Measurements from ENCODE around the gene ACSS3.

Gene ACSS3

DNA sequence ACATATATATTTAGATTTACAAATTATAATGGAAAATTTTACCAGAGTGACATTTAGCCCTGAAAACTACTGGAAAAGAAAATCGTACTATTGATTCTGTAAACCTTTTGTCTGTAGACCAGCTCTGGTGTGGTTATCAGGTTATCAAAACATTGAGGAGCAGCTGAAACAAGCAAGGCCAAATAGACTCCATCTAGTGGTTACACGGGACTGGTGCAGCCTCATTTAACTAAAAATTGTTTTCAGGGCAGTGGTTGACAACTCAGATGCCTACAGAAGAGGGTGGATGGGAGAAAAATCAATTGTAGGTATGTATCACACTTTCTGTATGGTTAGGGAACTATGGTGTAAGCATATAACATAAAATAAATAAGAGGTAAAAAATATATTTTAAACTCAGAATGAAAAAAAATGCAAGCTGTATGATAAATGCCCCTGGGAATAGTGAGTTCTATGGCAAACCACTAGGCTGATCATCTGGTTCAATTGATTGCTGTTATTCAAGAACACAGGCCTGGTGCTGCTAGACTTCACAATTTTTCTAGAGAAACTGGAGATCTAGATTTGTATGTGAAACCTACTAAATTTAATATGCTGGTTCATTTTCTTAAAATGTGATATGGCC, 51.2 kb downstream of the ACSS3 start:
- no peak for DNase-seq
- H3K9me3 Mint-ChIP-seq: peaks cover 8% of the 10 kb centered on the region
- no peaks in the 10 kb centered on the region for H3K36me3 Mint-ChIP-seq (ENCODE audit: low read depth)
- H3K4me1 Mint-ChIP-seq (ENCODE audit: low read depth): no peaks in the 10 kb centered on the region
- no peak overlapping the region for H3K27ac Mint-ChIP-seq
- no peaks in the 10 kb centered on the region for H3K27me3 Mint-ChIP-seq
- H3K4me3 Mint-ChIP-seq: no peak overlapping the region

DNA sequence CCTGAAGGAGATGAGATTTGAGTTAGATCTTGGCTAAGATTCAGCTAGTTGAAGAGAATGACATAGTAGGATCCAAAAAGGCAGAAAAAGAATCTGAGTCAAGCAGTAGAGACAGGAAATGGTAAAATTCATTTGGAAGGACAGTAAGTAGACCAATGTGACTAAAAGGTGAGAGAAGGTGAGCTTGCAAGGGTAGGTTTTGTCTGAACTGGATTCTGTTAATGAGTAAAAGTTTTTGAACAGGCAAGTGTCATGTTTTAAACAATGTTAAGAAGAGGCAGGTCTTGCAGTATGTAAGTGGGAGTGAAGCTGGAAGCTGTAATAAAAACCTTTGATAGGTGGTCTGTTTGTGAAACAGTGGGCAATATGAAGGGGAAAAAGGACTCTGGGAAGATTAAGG, 58.6 kb downstream of the ACSS3 start:
- no peaks in the 10 kb centered on the region for H3K36me3 Mint-ChIP-seq (ENCODE audit: low read depth)
- no peaks in the 10 kb centered on the region for H3K27me3 Mint-ChIP-seq
- no peak for DNase-seq
- H3K9me3 Mint-ChIP-seq: peaks cover 6% of the 10 kb centered on the region
- H3K27ac Mint-ChIP-seq: no peak overlapping the region
- H3K4me3 Mint-ChIP-seq: no peak overlapping the region
- H3K4me1 Mint-ChIP-seq (ENCODE audit: low read depth): no peaks in the 10 kb centered on the region

DNA sequence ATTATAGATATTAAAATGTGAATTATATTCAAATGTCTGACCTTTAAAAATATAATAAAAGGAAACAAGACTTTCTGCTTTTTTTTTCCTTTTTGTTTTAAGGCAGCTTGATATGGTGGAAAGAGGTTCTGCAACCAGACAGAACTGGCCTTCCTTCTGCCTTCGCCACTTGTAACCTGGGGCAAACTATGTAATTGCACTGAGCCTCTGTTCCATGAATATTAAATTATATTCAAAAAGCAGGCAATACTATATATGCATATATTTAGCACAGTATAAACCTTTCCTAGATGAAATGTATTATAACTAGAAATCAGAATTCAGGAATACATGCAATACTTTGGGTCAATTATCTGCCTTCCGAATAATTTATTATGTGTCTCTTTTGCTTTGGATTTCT, 59.9 kb downstream of the ACSS3 start:
- no peak overlapping the region for H3K27ac Mint-ChIP-seq
- DNase-seq: no peak
- peaks cover 6% of the 10 kb centered on the region for H3K9me3 Mint-ChIP-seq
- no peaks in the 10 kb centered on the region for H3K27me3 Mint-ChIP-seq
- no peaks in the 10 kb centered on the region for H3K4me1 Mint-ChIP-seq (ENCODE audit: low read depth)
- no peak overlapping the region for H3K4me3 Mint-ChIP-seq
- no peaks in the 10 kb centered on the region for H3K36me3 Mint-ChIP-seq (ENCODE audit: low read depth)

DNA sequence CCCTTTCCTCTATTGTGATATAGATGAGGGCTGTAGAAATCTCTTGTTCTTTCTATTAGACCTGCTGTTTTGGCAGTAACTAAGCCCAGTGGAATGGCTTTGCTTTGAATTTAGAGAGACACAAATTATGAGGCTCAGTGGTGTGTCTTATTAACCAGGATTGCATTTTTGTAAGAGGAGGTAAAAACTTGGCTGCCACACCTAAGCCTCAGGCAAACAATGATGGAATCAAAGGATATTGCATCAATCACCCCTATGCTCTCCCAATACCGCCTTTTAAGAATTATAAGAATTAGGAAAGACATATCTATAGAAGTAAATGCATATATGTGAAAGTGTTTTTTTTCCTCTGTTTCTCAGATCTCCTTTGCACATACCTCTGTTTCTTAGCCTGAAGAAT, 63.3 kb downstream of the ACSS3 start:
- no peaks in the 10 kb centered on the region for H3K4me1 Mint-ChIP-seq (ENCODE audit: low read depth)
- H3K36me3 Mint-ChIP-seq (ENCODE audit: low read depth): no peaks in the 10 kb centered on the region
- H3K9me3 Mint-ChIP-seq: peaks cover 4% of the 10 kb centered on the region
- no peak overlapping the region for H3K4me3 Mint-ChIP-seq
- no peak overlapping the region for H3K27ac Mint-ChIP-seq
- DNase-seq: no peak
- H3K27me3 Mint-ChIP-seq: no peaks in the 10 kb centered on the region

DNA sequence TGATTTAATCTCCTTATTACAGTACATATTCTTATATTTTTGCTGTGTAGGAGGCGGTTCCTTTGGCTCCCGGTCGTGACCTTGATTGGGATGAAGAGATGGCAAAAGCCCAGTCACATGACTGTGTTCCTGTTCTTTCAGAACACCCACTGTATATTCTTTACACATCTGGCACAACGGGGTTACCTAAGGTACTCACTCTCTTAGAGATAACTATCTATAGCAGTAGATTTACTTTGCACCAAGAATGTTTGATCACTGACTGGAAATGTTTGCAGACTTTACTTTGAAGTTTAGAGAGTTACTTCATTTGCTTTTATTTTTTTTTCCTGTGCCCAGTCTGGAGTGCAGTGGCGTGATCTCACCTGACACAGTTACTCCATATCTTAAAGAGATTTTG, 65.2 kb downstream of the ACSS3 start:
- Mint-ChIP-seq H3K4me1 (ENCODE audit: low read depth) (no peaks in the 10 kb centered on the region), H3K9me3 (peaks cover 3% of the 10 kb centered on the region), H3K36me3 (ENCODE audit: low read depth) (no peaks in the 10 kb centered on the region), H3K4me3 (no peak overlapping the region), H3K27me3 (no peaks in the 10 kb centered on the region), H3K27ac (no peak overlapping the region)
- DNase-seq: no peak

DNA sequence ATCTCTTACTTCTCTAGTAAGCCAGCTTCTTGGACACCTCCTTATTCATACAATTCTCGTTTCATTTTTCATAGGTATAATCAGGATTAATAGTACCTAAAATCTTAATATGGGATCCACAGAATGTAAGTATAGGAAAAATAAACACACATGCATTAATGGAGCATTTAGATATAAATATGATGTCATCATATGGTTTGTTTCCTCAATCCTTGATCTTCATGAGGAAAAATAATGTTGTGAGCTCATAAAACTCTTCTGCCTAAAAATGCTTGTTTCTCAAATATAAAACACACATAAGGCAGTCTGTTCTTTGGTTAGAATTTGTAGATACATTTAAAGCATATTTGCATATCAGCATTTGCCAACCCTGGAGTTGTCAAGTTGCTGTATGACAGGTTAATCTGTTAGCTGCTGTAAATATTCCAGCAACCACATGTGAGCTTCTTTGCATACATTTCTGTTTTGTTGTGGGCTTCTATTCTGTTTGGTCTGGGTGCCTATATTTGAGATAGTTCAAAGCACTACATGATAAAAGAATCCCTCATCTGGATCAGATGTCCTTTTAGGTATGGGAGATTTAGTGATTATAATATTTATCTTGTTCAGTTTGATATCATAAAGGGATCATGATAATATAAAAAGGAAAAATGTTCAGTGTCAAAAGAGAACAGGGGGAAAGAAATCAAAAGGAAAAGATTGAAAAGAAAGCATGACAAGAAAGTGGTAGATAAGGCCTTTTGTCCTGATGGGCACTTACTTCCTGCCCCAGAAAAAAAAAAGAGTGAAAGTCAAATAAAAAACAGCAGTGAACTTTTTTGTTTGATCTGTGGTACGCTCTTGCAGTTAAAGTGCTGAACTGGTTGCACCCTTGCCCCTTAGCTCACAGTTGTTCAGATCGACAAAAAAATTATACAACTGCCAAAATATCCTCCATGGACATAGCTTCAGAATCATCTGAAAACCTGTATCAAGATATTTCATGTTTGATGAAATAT, 68.6 kb downstream of the ACSS3 start:
- Mint-ChIP-seq H3K9me3 (peaks cover 7% of the 10 kb centered on the region), H3K4me1 (ENCODE audit: low read depth) (no peaks in the 10 kb centered on the region), H3K27me3 (no peaks in the 10 kb centered on the region), H3K36me3 (ENCODE audit: low read depth) (no peaks in the 10 kb centered on the region), H3K4me3 (no peak overlapping the region), H3K27ac (no peak overlapping the region)
- DNase-seq: no peak

DNA sequence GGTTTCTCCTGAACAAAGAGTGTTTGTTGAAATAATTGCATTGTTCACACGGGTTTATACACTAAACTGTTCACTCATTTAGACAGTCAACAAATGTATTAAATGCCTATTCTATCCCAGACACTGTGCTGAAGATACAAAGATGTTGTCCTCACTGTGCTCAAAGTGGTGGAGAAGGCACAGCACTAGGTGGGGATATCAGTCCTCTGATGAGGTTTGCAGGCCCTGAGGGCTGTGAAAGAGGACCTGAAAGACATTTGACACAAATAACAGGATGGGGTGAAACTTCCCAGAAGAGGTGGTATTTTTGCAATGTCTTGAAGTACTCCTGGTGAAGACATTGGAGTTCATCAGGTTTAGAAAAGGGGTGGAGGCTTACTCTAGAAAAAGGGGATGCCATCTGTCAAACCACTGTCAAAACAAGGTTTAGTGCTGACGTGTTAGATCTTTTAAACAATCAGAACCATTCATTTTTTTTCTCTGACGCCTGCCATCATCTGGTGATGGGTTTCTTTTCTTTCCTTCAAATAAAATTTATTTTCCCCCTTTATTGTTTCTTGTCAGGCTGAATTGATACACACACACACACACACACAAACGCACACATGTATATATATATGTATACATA, 69.5 kb downstream of the ACSS3 start:
- Mint-ChIP-seq H3K27ac (no peak overlapping the region), H3K9me3 (peaks cover 7% of the 10 kb centered on the region), H3K27me3 (no peaks in the 10 kb centered on the region), H3K4me1 (ENCODE audit: low read depth) (no peaks in the 10 kb centered on the region), H3K4me3 (no peak overlapping the region), H3K36me3 (ENCODE audit: low read depth) (no peaks in the 10 kb centered on the region)
- no peak for DNase-seq

DNA sequence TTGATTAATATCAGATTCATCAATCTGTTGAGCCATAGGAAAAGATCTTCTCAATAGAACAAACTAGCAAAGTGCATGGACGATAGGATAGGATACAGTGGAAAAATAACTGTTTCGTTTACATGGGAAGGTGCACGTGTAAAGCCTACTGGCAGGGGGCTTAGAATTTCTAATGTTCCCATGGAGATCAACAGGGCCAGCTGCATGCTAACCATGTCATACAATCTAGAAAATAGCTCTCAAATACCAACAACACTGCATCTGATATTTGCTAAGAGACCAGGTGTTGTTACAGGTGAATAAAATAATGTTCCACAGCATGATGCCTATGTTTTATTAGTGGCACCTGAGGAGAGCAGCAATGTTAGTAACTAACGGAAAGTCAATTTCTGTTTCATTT, 72.5 kb downstream of the ACSS3 start:
- Mint-ChIP-seq H3K36me3 (ENCODE audit: low read depth) (no peaks in the 10 kb centered on the region), H3K27ac (no peak overlapping the region), H3K4me3 (no peak overlapping the region), H3K9me3 (peaks cover 5% of the 10 kb centered on the region), H3K27me3 (no peaks in the 10 kb centered on the region), H3K4me1 (ENCODE audit: low read depth) (no peaks in the 10 kb centered on the region)
- DNase-seq: no peak

DNA sequence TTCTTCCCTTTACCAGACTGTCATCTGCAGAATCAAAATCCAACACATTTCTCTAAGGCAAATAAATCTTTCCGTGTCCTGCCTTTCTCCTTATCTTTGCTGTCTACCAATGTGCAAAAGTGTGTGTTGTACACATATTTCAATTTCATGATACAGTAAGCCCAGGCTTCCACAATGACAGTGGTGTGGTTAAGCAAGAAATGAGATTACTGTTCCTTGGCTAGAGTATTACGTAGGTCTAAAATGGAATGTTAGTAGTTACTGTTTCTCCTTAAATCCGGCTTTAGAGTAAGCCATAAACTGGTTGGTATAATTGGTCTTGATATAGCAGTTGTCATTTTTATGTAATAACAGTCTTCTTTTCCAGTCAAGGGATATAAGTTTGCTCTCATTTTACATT, 82.0 kb downstream of the ACSS3 start:
- Mint-ChIP-seq H3K4me1 (ENCODE audit: low read depth) (no peaks in the 10 kb centered on the region), H3K9me3 (peaks cover 7% of the 10 kb centered on the region), H3K27ac (no peak overlapping the region), H3K36me3 (ENCODE audit: low read depth) (no peaks in the 10 kb centered on the region), H3K4me3 (no peak overlapping the region), H3K27me3 (no peaks in the 10 kb centered on the region)
- DNase-seq: no peak

DNA sequence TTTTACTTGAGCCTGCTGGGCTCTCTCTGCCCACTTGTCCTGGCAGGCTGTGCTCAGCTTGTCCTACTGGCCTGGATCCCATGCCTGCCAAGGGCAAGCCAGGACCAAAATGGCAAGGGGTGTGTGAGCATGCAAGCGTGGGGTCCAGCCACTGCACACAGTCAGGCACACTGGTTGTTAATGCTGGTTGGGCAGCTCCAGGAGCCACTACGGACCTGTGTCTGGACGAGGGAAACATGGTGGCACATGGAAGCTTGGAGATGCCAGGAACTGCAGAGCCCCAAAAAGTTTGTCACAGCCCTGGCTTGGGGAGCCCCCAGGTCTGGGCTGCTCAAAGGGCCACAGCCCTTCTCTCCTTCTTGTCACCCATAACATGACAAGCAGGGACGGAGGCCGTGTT, 83.8 kb downstream of the ACSS3 start:
- Mint-ChIP-seq H3K4me1 (ENCODE audit: low read depth) (no peaks in the 10 kb centered on the region), H3K27ac (no peak overlapping the region), H3K27me3 (no peaks in the 10 kb centered on the region), H3K4me3 (no peak overlapping the region), H3K9me3 (peaks cover 7% of the 10 kb centered on the region), H3K36me3 (ENCODE audit: low read depth) (no peaks in the 10 kb centered on the region)
- no peak for DNase-seq

DNA sequence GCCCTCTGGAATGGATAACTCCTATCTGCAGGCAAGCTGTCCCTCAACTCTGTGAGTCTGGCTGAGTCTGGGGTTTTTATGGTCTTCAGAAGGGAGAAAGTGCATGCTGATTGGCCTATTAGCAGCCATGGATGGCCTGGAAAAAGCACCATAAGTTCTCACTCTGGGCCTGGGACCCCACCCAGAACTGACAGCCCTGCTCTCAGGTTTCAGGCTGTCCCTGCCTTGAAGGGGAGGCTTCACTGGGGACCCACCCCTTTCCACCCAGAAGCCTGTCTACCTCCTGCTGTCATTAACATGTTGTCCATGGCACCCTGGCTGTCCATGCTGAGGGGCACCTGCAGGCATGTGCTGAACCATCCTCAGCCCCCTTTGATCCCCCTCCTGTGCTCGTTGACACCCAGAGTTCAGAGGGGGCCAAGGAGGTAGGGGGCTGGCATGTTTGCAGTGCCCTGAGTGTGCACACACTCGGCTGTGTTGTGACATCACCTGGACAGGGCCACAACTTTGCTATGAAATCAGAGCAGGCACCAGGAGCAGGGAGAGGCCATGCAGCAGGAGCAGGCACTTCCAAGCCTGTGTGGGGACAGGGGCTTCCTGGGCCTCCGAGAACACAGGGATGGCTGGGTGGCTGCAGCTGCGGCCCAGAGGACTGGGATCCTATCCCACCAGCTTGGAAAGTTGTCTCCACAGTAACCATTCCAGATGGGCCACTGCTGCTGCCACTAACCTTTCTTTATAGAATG, 84.7 kb downstream of the ACSS3 start:
- H3K9me3 Mint-ChIP-seq: peaks cover 5% of the 10 kb centered on the region
- no peak for DNase-seq
- no peak overlapping the region for H3K4me3 Mint-ChIP-seq
- H3K4me1 Mint-ChIP-seq (ENCODE audit: low read depth): no peaks in the 10 kb centered on the region
- H3K27me3 Mint-ChIP-seq: no peaks in the 10 kb centered on the region
- H3K27ac Mint-ChIP-seq: no peak overlapping the region
- H3K36me3 Mint-ChIP-seq (ENCODE audit: low read depth): no peaks in the 10 kb centered on the region

DNA sequence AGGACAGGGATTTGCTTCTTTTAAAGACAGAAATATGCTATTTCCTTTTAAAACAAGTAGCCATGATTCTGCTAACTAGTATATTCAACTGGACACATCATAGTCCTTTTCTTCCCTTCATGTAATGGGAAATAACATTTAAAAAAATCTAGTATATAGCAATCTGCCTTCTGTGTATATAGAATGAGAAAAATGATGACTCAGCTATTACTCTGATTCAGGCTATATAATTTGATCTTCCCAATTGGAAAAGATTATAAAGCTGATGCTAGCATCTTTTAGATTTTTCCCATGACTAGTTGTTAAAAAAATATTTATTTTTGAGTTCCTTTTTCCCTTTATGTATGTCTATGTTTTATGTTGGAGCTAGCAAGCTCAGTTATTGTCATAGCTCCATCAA, 86.9 kb downstream of the ACSS3 start:
- no peak overlapping the region for H3K27ac Mint-ChIP-seq
- H3K27me3 Mint-ChIP-seq: no peaks in the 10 kb centered on the region
- H3K4me1 Mint-ChIP-seq (ENCODE audit: low read depth): no peaks in the 10 kb centered on the region
- DNase-seq: no peak
- H3K36me3 Mint-ChIP-seq (ENCODE audit: low read depth): no peaks in the 10 kb centered on the region
- H3K4me3 Mint-ChIP-seq: no peak overlapping the region
- H3K9me3 Mint-ChIP-seq: peaks cover 9% of the 10 kb centered on the region

DNA sequence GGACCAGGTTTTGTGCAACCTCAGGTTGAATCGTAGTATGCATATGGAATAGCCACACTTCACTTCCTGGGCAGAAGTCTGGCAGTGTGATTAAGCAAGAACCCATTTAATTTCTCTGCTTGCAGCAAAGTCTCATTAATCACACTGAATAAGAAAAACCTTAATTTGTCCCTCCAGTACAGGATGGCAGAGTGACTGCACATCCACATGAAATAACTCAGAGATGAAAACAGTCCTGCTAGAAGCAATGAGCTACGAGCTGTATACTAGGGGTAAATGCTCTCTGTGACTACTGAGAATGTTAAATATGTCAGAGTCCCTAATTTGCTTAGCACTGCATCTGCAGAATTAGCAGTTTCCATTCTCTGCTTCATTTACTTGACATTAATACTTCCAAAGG, 88.9 kb downstream of the ACSS3 start:
- Mint-ChIP-seq H3K4me1 (ENCODE audit: low read depth) (no peaks in the 10 kb centered on the region), H3K27me3 (no peaks in the 10 kb centered on the region), H3K36me3 (ENCODE audit: low read depth) (no peaks in the 10 kb centered on the region), H3K9me3 (peaks cover 4% of the 10 kb centered on the region), H3K4me3 (no peak overlapping the region), H3K27ac (no peak overlapping the region)
- no peak for DNase-seq

DNA sequence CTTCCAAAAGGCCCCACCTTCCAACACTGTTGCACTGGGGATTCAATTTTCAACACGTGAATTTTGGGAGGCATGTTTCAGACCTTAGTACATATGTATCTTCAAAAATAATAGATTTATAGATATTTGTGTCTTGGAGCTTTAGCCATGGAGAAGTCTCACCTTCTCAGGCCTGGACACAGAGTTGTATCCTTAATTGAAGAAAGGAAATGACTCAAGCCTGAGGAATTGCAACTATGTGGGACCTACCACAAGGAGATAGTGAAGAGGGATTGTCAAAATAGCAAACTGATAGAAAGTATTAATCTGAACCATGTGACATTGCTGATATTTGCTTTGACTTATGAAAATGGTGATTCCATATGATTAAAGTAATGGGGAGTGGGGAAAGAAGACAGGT, 89.8 kb downstream of the ACSS3 start:
- Mint-ChIP-seq H3K4me3 (no peak overlapping the region), H3K27ac (no peak overlapping the region), H3K9me3 (peaks cover 4% of the 10 kb centered on the region), H3K36me3 (ENCODE audit: low read depth) (no peaks in the 10 kb centered on the region), H3K4me1 (ENCODE audit: low read depth) (no peaks in the 10 kb centered on the region), H3K27me3 (no peaks in the 10 kb centered on the region)
- DNase-seq: no peak

Measured in activated T-cell treated with anti-CD3 and anti-CD28 coated beads, Interleukin-2, amount 50 U/mL, for 24 hours (primary cell).